Parathyroid adenoma (tissue), 2 donors: Measurements from ENCODE around the gene TXNDC2.
"Not testable (repeated sequence)": the region's sequence is repeated elsewhere in the genome, so short reads cannot be mapped to it uniquely, and the experiment has no call there.

Experiments used
- H2AFZ ChIP-seq: fragments of 300-600 bp; sonication (generic); one replicate; pipeline ENCODE4 v1.7.0; 2017; ENCODE audit warnings: antibody characterized with exemption, mild to moderate bottlenecking
- H3K27ac ChIP-seq: fragments of 300-600 bp; sonication (generic); one replicate; pipeline ENCODE4 v1.7.0; 2017
- H3K27me3 ChIP-seq: fragments of 300-600 bp; sonication (generic); one replicate; pipeline ENCODE4 v1.7.0; 2017; ENCODE audit warnings: low read length; ENCODE audit not compliant: control insufficient read depth, insufficient read depth
- H3K36me3 ChIP-seq: fragments of 300-600 bp; sonication (generic); one replicate; pipeline ENCODE4 v1.7.0; 2017; ENCODE audit warnings: low read length; ENCODE audit not compliant: control insufficient read depth, insufficient read depth
- H3K4me1 ChIP-seq: fragments of 300-600 bp; sonication (generic); one replicate; pipeline ENCODE4 v1.7.0; 2017; ENCODE audit warnings: control low read depth
- H3K4me2 ChIP-seq: fragments of 300-600 bp; sonication (generic); one replicate; pipeline ENCODE4 v1.7.0; 2017; ENCODE audit warnings: low read length
- H3K4me3 ChIP-seq: fragments of 300-600 bp; sonication (generic); one replicate; pipeline ENCODE4 v1.7.0; 2017; ENCODE audit warnings: low read depth, low read length
- H3K79me2 ChIP-seq: fragments of 300-600 bp; sonication (generic); one replicate; pipeline ENCODE4 v1.7.0; 2017; ENCODE audit warnings: control low read depth
- H3K9ac ChIP-seq: fragments of 300-600 bp; sonication (generic); one replicate; pipeline ENCODE4 v1.7.0; 2017; ENCODE audit warnings: mild to moderate bottlenecking
- H3K9me3 ChIP-seq: fragments of 300-600 bp; sonication (generic); one replicate; pipeline ENCODE4 v1.7.0; 2017; ENCODE audit warnings: low read length; ENCODE audit not compliant: control insufficient read depth
- CTCF ChIP-seq: fragments of 300-600 bp; sonication (generic); IDR thresholded peaks from one replicate; pipeline ENCODE4 v1.7.0; 2017; ENCODE audit warnings: antibody characterized with exemption, mild to moderate bottlenecking
- donor health status: primary hyperparathyroidism.

Gene TXNDC2

GRCh38 chr18:9894454-9895068 lies 8.8 kb downstream of the TXNDC2 start:
- Histone ChIP-seq H3K27ac (no peak overlapping the region), H3K4me3 (no peak overlapping the region), H3K27me3 (no peaks in the 10 kb centered on the region), H2AFZ (no peak overlapping the region), H3K9me3 (no peaks in the 10 kb centered on the region), H3K9ac (no peak overlapping the region), H3K36me3 (no peaks in the 10 kb centered on the region), H3K4me1 (peaks cover 5% of the 10 kb centered on the region), H3K79me2 (no peaks in the 10 kb centered on the region), H3K4me2 (no peak overlapping the region)
- no peak for TF ChIP-seq CTCF

GRCh38 chr18:9897129-9897528 lies 11.4 kb downstream of the TXNDC2 start:
- no peak for TF ChIP-seq CTCF
- Histone ChIP-seq H3K9ac (no peak overlapping the region), H2AFZ (no peak overlapping the region), H3K27me3 (no peaks in the 10 kb centered on the region), H3K4me3 (no peak overlapping the region), H3K4me1 (peaks cover 5% of the 10 kb centered on the region), H3K27ac (no peak overlapping the region), H3K36me3 (no peaks in the 10 kb centered on the region), H3K9me3 (no peaks in the 10 kb centered on the region), H3K79me2 (no peaks in the 10 kb centered on the region), H3K4me2 (no peak overlapping the region)

DNA sequence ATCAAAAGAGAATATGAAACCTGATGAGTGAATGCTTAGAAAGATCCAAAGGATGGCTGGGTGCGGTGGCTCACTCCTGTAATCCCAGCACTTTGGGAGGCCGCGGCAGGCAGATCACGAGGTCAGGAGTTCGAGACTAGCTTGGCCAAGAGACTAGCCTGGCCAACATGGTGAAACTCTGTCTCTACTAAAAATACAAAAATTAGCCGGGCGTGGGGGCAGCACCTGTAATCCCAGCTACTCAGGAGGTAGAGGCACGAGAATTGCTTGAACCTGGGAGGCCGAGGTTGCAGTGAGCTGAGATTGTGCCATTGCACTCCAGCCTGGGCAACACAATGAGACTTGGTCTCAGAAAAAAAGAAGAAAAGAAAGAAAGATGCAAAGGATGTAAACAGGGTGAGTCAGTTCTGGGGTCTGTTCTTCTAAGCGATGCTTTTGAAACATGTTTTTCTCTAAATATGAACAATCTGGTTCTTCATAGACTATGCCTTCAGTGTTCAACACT lies 12.1 kb downstream of the TXNDC2 start:
- not testable (repeated sequence) for H3K9ac ChIP-seq, H3K27ac ChIP-seq, H3K4me2 ChIP-seq, H2AFZ ChIP-seq, H3K79me2 ChIP-seq, H3K9me3 ChIP-seq, H3K27me3 ChIP-seq, H3K36me3 ChIP-seq, H3K4me3 ChIP-seq, H3K4me1 ChIP-seq

DNA sequence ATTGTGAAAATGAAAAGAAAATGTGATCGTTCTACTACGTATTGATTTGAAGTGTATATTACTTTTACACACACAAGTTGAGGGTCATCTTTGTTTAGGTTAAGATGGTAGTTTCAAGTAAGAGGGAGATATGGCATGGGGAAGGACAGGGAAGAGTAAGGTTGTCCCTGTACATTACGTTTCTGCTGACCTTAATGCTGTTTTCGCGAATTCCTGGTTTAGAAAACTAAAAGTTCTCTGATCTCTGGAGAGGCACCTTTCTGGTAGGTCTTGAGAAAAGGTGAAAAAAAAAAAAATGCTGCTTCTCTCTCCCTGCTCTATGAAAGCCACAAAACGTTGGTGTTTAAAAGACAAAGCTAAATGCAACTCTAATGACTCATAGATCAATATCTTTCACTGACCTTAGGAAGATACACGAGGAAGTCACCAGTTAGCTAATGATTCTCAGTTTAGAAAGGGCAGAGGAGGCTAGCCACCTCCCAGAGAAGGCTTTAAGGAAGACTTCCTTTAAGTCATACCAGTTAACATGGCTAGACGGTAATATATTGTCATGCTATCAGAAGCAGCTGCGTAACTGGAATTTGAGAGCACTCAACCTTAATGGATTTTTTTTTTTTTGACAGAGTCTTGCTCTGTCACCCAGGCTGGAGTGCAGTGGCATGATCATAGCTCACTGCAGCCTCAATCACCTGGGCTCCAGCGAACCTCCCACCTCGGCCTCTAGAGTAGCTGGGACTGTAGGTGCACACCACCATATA lies 13.2 kb downstream of the TXNDC2 start:
- Histone ChIP-seq H3K27ac (no peak overlapping the region), H3K36me3 (no peaks in the 10 kb centered on the region), H3K27me3 (no peaks in the 10 kb centered on the region), H3K9ac (no peak overlapping the region), H3K4me2 (peak overlapping the region; percentile 23), H3K4me1 (peaks cover 5% of the 10 kb centered on the region), H2AFZ (peak overlapping the region; percentile 52), H3K79me2 (no peaks in the 10 kb centered on the region), H3K9me3 (no peaks in the 10 kb centered on the region), H3K4me3 (no peak overlapping the region)
- TF ChIP-seq CTCF: no peak

DNA sequence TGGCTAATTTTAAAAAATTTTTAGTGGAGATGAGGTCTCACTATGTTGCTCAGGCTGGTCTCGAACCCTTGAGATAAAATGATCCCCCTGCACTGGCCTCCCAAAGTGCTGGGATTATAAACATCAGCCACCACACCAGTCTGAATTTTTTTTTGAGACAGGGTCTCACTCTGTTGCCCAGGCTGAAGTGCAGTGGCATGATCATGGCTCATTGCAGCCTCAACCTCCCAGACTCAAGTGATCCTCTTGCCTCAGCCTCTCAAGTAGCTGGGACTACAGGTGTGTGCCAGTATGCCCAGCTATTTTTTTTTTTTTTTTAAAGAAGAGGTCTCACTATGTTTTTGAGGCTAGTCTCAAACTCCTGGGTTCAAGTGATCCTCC lies 13.8 kb downstream of the TXNDC2 start:
- H3K4me1 ChIP-seq, H3K4me2 ChIP-seq, H3K27ac ChIP-seq, H3K9ac ChIP-seq, H3K4me3 ChIP-seq, H3K27me3 ChIP-seq, H3K79me2 ChIP-seq, H3K36me3 ChIP-seq, H3K9me3 ChIP-seq, H2AFZ ChIP-seq: not testable (repeated sequence)
